Measurements from ENCODE around the gene FBXO21. TPM values are rescaled to one million over a fixed set of nuclear protein-coding genes. Genes with fewer than 3 reads are reported as not detected.

The FBXO21 gene
- total RNA-seq, 1 donor from 2014 or later: 35.4 TPM

GRCh38 chr12:117209626-117210025 is 19.4 kb upstream of the FBXO21 start:
- Histone ChIP-seq H3K4me3 (no peak overlapping the region), H3K27ac (no peak overlapping the region), H3K4me1 (no peaks in the 10 kb centered on the region), H3K36me3 (no peaks in the 10 kb centered on the region), H3K9me3 (no peaks in the 10 kb centered on the region), H3K27me3 (ENCODE audit: low read depth) (peaks cover under 1% of the 10 kb centered on the region)
- no peak for ATAC-seq
- intact Hi-C loops (cut with DNase I): no loop called here
- TF ChIP-seq CTCF (IDR thresholded peaks at IDR 0.05): no peak
- no peak for DNase-seq

GRCh38 chr12:117208811-117209455 is 18.7 kb upstream of the FBXO21 start:
- Histone ChIP-seq H3K9me3 (no peaks in the 10 kb centered on the region), H3K27ac (no peak overlapping the region), H3K27me3 (ENCODE audit: low read depth) (peaks cover 7% of the 10 kb centered on the region), H3K4me1 (no peaks in the 10 kb centered on the region), H3K4me3 (no peak overlapping the region), H3K36me3 (no peaks in the 10 kb centered on the region)
- no peak for TF ChIP-seq CTCF (IDR thresholded peaks at IDR 0.05)
- intact Hi-C loops (cut with DNase I): no loop called here
- DNase-seq (no peak), ATAC-seq (no peak)

DNA sequence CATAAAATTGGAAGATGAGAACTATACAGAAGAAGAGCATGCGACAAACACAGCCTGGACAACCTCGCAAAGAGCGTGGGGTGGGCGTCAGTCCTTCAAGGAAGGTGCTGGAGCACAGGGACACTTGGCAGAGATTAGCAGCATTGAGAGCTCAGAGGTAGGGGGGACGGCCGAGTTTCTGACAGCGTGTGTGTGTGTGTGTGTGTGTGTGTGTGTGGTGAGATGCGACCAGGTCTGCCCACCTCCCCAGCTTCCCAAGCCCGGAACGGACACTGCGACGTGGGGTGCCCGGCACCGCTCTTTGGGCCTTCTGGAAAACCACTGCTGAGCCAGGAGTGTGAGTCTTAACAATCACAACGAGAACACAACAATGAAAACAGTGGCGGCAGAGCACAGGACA is 17.9 kb upstream of the FBXO21 start:
- Histone ChIP-seq H3K27me3 (ENCODE audit: low read depth) (peaks cover 7% of the 10 kb centered on the region), H3K27ac (no peak overlapping the region), H3K9me3 (no peaks in the 10 kb centered on the region), H3K36me3 (no peaks in the 10 kb centered on the region), H3K4me1 (no peaks in the 10 kb centered on the region), H3K4me3 (no peak overlapping the region)
- DNase-seq (no peak), ATAC-seq (no peak)
- no peak for TF ChIP-seq CTCF (IDR thresholded peaks at IDR 0.05)
- intact Hi-C loops (cut with DNase I): no loop called here

DNA sequence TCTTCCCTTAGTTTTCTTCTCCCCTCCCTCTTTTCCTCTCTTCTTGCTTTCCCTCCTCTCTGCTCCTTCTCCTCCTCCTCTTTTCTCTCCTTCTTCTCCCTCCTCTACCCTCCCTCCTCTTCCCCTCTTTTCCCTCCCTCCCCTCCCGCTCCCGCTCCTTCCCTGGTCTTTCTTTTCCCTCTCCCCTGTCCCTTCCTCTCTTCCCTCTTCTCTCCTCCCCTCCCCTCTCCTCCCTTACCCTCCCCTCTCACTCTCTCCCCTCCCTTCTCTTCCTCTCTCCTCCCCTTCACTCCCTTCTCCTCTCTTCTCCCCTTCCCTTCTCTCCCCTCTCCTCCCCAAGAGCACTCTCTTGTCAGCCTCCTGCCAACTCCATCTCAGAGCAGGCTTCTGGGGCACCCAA is 17.4 kb upstream of the FBXO21 start:
- peaks cover 7% of the 10 kb centered on the region for H3K27me3 ChIP-seq (ENCODE audit: low read depth)
- TF ChIP-seq CTCF (IDR thresholded peaks at IDR 0.05): no peak
- no peaks in the 10 kb centered on the region for H3K9me3 ChIP-seq
- ATAC-seq (no peak), DNase-seq (no peak)
- intact Hi-C loops (cut with DNase I): no loop called here
- no peaks in the 10 kb centered on the region for H3K36me3 ChIP-seq
- no peak overlapping the region for H3K27ac ChIP-seq
- H3K4me1 ChIP-seq: no peaks in the 10 kb centered on the region
- no peak overlapping the region for H3K4me3 ChIP-seq

DNA sequence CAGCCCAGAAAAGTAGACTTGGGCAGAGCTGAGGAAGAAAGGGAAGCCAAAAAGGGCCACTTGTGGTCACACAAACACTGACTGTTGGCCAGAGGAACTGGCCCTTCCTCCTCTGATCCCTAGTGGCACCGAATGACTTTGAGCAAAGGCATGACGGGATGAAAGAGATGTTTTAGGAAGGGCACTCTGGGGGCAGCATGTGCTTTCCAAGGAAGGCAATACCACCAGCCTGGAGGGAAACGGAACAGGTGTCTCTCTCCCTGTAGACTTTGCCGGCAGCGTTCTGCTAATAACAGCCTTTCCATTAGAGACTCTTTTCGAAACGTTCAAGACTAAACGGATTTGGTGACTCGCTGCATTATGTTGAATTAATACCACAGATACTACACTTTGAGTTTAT is 12.3 kb upstream of the FBXO21 start:
- H3K36me3 ChIP-seq: no peaks in the 10 kb centered on the region
- peak; percentile 17 for DNase-seq
- ATAC-seq: no peak
- H3K4me1 ChIP-seq: no peaks in the 10 kb centered on the region
- peaks cover 7% of the 10 kb centered on the region for H3K27me3 ChIP-seq (ENCODE audit: low read depth)
- H3K9me3 ChIP-seq: no peaks in the 10 kb centered on the region
- no peak overlapping the region for H3K27ac ChIP-seq
- H3K4me3 ChIP-seq: no peak overlapping the region
- intact Hi-C loops (cut with DNase I): no loop called here
- no peak for TF ChIP-seq CTCF (IDR thresholded peaks at IDR 0.05)

All from lower lobe of right lung (tissue), 2 donors.